Cortex of kidney (tissue), 1 donor: ENCODE measurements around the gene UPK1B.
"Not testable (repeated sequence)": the region's sequence is repeated elsewhere in the genome, so short reads cannot be mapped to it uniquely, and the experiment has no call there.

Experiments used
- DNase-seq: peaks from one replicate; lab custom pipeline; 2025; lab: John Stamatoyannopoulos, UW

UPK1B gene

GRCh38 chr3:119173325-119173724 is at the start of gene UPK1B:
TSS of gene UPK1B (plus strand) at chr3:119173598. CDS start at chr3:119186742, 13,144 bp downstream.
- DNase-seq: no peak

DNA sequence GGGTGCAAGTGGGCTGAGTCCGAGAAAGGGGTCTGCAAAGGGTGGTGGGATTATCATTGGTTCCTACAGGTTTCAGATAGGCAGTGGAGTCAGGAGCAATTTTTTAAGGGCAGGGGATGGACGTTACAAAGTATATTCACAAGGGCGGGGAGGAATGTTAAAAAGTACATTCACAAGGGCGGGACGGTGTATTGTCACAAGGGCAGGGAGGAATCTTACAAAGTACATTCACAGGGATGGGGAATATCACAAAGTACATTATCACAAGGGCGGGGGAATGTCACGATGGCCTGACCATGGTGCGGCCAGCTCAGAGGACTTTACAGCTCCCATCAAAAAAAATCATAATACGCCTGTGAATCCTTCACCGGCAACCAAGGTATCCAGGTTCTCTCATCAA is 48.1 kb upstream of the UPK1B start:
- DNase-seq: no peak

DNA sequence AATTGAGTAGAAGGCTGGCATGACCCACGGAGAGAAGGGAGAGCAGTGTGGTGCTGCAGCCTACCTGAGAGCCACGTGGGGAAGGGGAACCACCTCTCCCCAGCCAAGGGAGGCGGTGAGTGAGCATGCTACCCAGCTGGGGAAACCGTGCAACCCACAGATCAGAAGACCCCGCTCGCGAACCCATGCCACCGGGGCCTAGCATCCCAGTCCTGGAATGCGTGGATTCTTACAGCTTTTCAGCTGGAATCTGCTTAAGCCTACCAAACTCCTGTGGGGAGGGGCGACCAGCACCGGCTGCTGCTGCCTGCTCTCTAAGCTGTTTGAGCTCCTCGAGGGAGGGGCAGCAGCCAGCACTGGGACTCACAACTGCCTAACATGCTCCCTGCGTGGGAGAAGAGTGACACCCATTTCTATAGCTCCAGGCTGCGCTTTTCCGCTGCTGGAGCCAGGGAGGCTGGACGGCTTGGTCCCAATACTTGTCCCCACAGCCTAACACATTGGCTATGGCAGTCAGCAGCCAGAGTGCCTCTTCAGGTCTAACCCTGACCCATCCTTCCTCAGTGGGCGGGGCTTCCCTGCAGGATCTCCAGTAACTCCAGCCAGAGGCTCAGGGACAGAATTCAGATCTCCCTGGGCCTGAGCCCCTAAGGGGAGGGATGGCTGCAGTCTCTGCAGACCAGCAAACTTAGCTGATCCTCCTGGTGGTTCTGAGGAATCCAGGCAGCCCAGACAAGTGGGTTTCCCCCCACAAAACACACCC is 47.5 kb upstream of the UPK1B start:
- DNase-seq: no peak

DNA sequence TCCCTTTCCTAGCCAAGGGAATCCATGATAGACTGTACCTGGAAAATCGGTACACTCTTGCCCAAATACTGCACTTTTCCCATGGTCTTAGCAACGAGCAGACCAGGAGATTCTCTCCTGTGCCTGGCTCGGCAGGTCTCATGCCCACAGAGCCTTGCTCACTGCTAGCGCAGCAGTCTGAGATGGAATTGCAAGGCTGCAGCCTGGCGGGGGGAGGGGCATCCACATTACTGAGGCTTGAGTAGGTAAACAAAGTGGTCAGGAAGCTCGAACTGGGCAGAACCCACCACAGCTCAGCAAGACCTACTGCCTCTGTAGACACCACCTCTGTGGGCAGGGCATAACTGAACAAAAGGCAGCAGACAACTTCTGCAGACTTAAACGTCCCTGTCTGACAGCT is 43.1 kb upstream of the UPK1B start:
- not testable (repeated sequence) for DNase-seq

DNA sequence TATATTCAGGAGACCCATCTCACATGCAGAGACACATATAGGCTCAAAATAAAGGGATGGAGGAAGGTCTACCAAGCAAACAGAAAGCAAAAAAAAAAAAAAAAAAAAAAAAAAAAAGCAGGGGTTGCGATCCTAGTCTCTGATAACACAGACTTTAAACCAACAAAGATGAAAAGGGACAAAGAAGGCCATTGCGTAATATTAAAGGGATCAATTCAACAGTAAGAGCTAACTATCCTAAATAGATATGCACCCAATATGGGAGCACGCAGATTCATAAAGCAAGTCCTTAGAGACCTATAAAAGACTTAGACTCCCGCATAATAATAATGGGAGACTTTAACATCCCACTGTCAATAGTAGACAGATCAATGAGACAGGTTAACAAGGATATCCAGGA is 41.1 kb upstream of the UPK1B start:
- DNase-seq: not testable (repeated sequence)

GRCh38 chr3:119139360-119139759 is 34.0 kb upstream of the UPK1B start:
- not testable (repeated sequence) for DNase-seq

GRCh38 chr3:119140466-119140865 is 32.9 kb upstream of the UPK1B start:
- DNase-seq: no peak

DNA sequence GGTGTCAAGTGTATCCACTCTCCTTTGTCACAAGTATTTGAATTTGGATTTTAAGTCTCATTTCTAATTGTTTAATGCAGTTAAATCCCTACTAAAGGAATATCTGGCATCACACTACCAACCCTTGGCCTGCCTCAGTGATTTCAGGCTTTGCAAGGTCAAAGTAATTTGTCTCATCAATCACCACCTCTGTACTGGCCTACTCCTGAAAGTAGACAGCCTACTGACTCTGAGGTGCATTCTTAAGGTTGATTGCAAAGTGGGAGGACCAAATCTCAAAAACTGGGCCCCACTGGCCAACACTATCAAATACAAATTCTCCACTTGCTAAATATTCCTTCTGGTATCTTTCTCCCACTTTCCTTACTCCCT is 28.3 kb upstream of the UPK1B start:
- no peak for DNase-seq

DNA sequence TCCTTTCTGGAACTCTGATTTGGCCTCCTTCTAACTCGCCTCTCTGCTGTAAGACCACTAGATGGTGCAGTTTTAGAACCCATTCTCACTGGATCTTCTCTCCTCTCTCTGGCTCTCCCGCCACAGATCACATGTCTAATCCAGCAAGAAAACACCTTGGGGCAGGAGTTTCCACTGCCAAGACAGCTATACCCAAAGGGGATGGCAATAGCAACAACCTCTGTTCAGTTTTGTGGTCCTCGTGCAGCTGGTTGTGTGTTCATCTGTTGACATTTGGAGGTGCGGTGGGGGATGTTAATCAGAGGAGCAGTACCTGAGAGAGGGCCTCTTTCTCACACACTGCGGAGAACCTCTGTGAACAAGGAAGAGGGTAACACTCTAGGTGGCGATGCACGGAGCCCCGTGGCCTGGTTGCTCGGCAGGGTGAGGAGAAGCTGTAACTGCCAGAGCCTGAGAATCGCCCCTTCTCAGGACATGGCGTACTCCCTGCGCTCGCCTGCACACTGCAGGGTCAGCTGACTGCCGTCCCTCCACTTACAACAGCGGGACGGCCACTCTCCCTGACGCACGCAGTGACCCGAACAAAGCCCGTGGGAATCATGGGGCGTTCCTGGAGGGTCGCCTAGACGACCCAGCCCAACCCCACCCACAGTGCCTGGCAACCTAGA is 27.8 kb upstream of the UPK1B start, which contains the start of gene TEX55:
TSS of gene TEX55 (plus strand) at position 666 of the 668 bp plus-strand sequence. CDS start 25 bp downstream, outside the sequence.
- no peak for DNase-seq

DNA sequence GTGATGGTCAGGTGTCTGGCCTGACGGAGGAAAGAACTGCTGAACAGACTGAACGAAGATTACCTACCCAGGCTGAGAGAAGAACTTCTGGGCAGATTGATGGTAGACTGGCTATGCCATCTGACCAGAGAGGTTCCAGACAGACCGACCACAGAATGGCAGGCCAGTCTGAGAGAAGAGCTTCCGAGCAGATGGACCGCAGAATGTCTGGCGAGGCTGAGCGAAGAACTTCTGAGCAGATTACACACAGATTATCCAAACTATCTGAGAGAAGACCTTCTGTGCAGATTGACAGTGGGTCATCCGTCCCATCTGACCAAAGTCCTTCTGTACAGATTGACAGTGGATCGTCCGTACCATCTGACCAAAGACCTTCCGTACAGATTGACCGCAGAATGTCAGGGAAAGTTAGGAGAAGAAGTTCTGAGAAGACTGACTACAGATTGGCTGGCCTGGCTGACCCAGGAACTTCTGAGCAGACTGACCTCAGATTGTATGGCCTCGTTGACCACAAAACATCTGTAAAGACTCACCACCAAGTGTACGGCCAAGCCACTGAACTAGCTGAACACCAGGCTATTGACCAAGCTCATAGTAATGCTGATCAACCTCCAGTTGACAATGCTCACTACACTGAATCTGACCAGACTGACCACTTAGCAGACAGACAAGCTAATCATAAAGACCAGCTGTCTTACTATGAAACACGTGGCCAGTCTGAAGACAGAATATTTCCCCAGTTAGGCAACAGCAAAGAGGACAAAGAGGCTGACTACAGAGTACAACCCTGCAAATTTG is 26.6 kb upstream of the UPK1B start:
- DNase-seq: no peak

DNA sequence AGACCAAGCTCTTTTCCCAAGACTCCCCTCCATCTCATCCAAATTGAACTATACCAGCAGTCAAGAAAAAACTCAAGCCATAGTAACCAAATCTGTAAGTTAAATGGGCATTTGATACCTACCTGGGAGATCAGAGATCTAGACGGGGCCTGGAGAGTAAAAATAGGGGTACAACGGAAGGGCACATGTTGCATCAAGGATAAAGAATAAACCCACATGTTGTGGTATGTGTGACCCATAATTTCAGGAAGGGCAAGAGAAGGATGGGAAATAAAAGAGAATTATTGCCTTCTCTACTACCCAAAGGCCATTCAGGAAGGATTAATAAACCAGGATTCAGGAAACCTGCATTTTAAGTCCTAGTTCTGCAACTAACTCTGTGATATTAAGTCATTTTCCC is 25.9 kb upstream of the UPK1B start:
- no peak for DNase-seq

GRCh38 chr3:119148493-119149180 is 24.8 kb upstream of the UPK1B start:
- no peak for DNase-seq

GRCh38 chr3:119149484-119149883 is 23.9 kb upstream of the UPK1B start:
- DNase-seq: no peak

DNA sequence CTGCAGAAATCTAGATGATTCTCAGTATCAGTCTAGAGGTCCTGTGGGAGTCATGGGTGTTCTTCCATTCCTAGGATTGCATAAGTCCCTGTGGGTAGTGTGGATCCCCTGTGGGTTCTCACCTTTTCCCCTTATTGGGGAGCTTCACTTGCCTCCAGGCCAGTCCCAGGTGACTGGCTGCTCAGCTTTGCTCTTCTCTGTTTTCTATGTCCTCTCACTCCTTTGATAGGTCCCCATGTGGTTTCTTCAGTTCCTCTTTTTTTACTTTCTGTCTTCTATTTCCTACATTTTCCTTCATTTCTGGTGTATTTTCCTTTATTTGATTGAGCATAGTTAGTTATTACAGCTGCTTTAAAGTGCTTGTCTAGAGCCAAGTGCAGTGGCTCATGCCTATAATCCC is 16.5 kb upstream of the UPK1B start:
- DNase-seq: no peak

- DNase-seq: no peak
Measured at GRCh38 chr3:119157971-119158370, 15.4 kb upstream of the UPK1B start.

GRCh38 chr3:119160361-119160760 is 13.0 kb upstream of the UPK1B start:
- no peak for DNase-seq

DNA sequence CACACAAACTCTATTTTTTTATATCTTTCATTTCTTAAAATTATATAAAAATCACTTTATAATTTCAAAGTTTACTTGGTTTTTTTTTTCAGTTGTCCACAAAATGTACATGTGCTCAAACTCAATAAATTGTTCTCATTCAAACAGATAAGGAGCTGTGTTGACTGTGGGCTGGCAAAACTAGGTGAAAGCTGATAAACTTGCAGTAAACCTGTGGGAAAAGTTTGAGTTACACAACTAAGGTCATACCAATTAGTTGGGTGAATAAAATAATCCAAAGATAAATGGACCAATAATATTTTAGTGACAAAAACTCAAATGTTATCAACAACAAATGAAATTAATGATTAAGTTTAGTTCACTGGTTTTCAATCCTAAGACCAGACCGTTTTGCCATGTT is 12.6 kb upstream of the UPK1B start:
- no peak for DNase-seq

GRCh38 chr3:119161240-119161639 is 12.2 kb upstream of the UPK1B start:
- no peak for DNase-seq

GRCh38 chr3:119164745-119165144 is 8.7 kb upstream of the UPK1B start:
- not testable (repeated sequence) for DNase-seq

- no peak for DNase-seq
Measured at GRCh38 chr3:119170821-119171220, 2.6 kb upstream of the UPK1B start.

GRCh38 chr3:119175872-119176756 is 2.7 kb downstream of the UPK1B start:
- no peak for DNase-seq
